Mucosa of gallbladder (tissue), 1 donor: ENCODE measurements around the gene TRAF5. TPM values are rescaled to one million over a fixed set of nuclear protein-coding genes. Genes with fewer than 3 reads are reported as not detected.
A peak's percentile ranks its signal among the peaks of the same experiment; 100 is the strongest.
"Not testable (repeated sequence)": the region's sequence is repeated elsewhere in the genome, so short reads cannot be mapped to it uniquely, and the experiment has no call there.

Experiments used
- DNase-seq: peaks from one replicate; pipeline ENCODE4 v3.0.0-alpha.2; 2020; ENCODE audit warnings: low spot score
- total RNA-seq: library from RNA; stranded (reverse); gene quantifications from one replicate; pipeline ENCODE4 v1.2.1, GENCODE V29; 2021
- donor health status: DM: no; HTN: no; CAD: no.

TRAF5 gene
- total RNA-seq, 1 donor from 2014 or later: 18.5 TPM

- DNase-seq: no peak
Measured at GRCh38 chr1:211377539-211378450, 51.2 kb downstream of the TRAF5 start.

GRCh38 chr1:211378844-211379243 lies 52.2 kb downstream of the TRAF5 start:
- DNase-seq: no peak

- no peak for DNase-seq
Measured at GRCh38 chr1:211379446-211379845, 52.8 kb downstream of the TRAF5 start.

GRCh38 chr1:211381481-211382181 lies 55.0 kb downstream of the TRAF5 start:
- no peak for DNase-seq

GRCh38 chr1:211382182-211382713 lies 55.6 kb downstream of the TRAF5 start:
- no peak for DNase-seq

- DNase-seq: peak; percentile 94
Measured at GRCh38 chr1:211382714-211383480, 56.3 kb downstream of the TRAF5 start.

GRCh38 chr1:211384524-211384923 lies 57.9 kb downstream of the TRAF5 start:
- no peak for DNase-seq

- no peak for DNase-seq
Measured at GRCh38 chr1:211386921-211387320, 60.3 kb downstream of the TRAF5 start.

GRCh38 chr1:211390829-211391228 lies 64.2 kb downstream of the TRAF5 start:
- not testable (repeated sequence) for DNase-seq

GRCh38 chr1:211393203-211393602 lies 66.6 kb downstream of the TRAF5 start:
- no peak for DNase-seq

GRCh38 chr1:211398266-211398930 lies 71.8 kb downstream of the TRAF5 start:
- DNase-seq: not testable (repeated sequence)

GRCh38 chr1:211399851-211400393 lies 73.3 kb downstream of the TRAF5 start:
- not testable (repeated sequence) for DNase-seq

- DNase-seq: not testable (repeated sequence)
Measured at GRCh38 chr1:211401751-211402150, 75.1 kb downstream of the TRAF5 start.

GRCh38 chr1:211406086-211406485 lies 79.5 kb downstream of the TRAF5 start:
- not testable (repeated sequence) for DNase-seq

- DNase-seq: not testable (repeated sequence)
Measured at GRCh38 chr1:211407749-211408148, 81.1 kb downstream of the TRAF5 start.

GRCh38 chr1:211411639-211412038 lies 85.0 kb downstream of the TRAF5 start:
- no peak for DNase-seq

GRCh38 chr1:211415700-211416099 lies 89.1 kb downstream of the TRAF5 start:
- DNase-seq: no peak

- peak; percentile 11 for DNase-seq
Measured at GRCh38 chr1:211416246-211416627, 89.6 kb downstream of the TRAF5 start.

- not testable (repeated sequence) for DNase-seq
Measured at GRCh38 chr1:211416628-211417323, 90.1 kb downstream of the TRAF5 start.

GRCh38 chr1:211420389-211420788 lies 93.8 kb downstream of the TRAF5 start:
- no peak for DNase-seq
